Neural cell (in vitro differentiated cells): ENCODE measurements around the gene STX16. TPM values are rescaled to one million over a fixed set of nuclear protein-coding genes. Genes with fewer than 3 reads are reported as not detected.

Source experiments
- H2AFZ ChIP-seq: fragments of 200-600, 300-800 bp; sonication (generic), shearing (Covaris generic); 2 replicates; pipeline ENCODE4 v1.6.0; 2014; ENCODE audit warnings: low read depth, mild to moderate bottlenecking, antibody characterized with exemption, low read length, moderate library complexity
- H3F3A ChIP-seq: fragments of 200-600 bp; shearing (Covaris generic); 2 replicates; pipeline ENCODE4 v1.6.1; 2016; ENCODE audit warnings: mild to moderate bottlenecking, moderate library complexity, mixed read lengths, antibody characterized with exemption, low read length; ENCODE audit not compliant: insufficient read depth, poor library complexity, severe bottlenecking
- H3K27ac ChIP-seq: fragments of 200-600, 300-800 bp; sonication (generic), shearing (Covaris generic); 2 replicates; pipeline ENCODE4 v1.5.1; 2014; ENCODE audit warnings: mild to moderate bottlenecking, low read length, moderate library complexity
- H3K27me3 ChIP-seq: fragments of 300-800, 200-600 bp; sonication (generic), shearing (Covaris generic); 2 replicates; pipeline ENCODE4 v1.6.0; 2014; ENCODE audit warnings: mild to moderate bottlenecking, low read depth, low read length, moderate library complexity; ENCODE audit not compliant: insufficient read depth
- H3K36me3 ChIP-seq: fragments of 300-800, 200-600 bp; sonication (generic), shearing (Covaris generic); 2 replicates; pipeline ENCODE4 v1.5.1; 2014; ENCODE audit warnings: mild to moderate bottlenecking, antibody characterized with exemption, low read length, moderate library complexity; ENCODE audit not compliant: insufficient read depth
- H3K4me2 ChIP-seq: fragments of 300-800, 200-600 bp; sonication (generic), shearing (Covaris generic); 2 replicates; pipeline ENCODE4 v1.6.0; 2014; ENCODE audit warnings: mild to moderate bottlenecking, low read length
- H3K4me3 ChIP-seq: fragments of 300-800, 200-600 bp; sonication (generic), shearing (Covaris generic); 2 replicates; pipeline ENCODE4 v1.5.1; 2014; ENCODE audit warnings: mild to moderate bottlenecking, low read length, moderate library complexity
- H3K79me2 ChIP-seq: fragments of 200-600 bp; shearing (Covaris generic); replicated peaks from 2 replicates; pipeline ENCODE4 v1.6.0; 2014; ENCODE audit warnings: mild to moderate bottlenecking, low read length, moderate library complexity; ENCODE audit not compliant: insufficient read depth
- H3K9ac ChIP-seq: fragments of 300-800, 200-600 bp; sonication (generic), shearing (Covaris generic); 2 replicates; pipeline ENCODE4 v1.6.1; 2016; ENCODE audit warnings: mild to moderate bottlenecking, low read length, mixed read lengths
- H3K9me2 ChIP-seq: fragments of 200-600 bp; shearing (Covaris generic); 2 replicates; pipeline ENCODE4 v1.6.1; 2016; ENCODE audit warnings: mild to moderate bottlenecking, low read length, mixed read lengths; ENCODE audit not compliant: insufficient read depth
- H3K9me3 ChIP-seq: fragments of 200-600, 300-800 bp; sonication (generic), shearing (Covaris generic); 2 replicates; pipeline ENCODE4 v1.6.1; 2016; ENCODE audit warnings: mild to moderate bottlenecking, mixed run types, low read length, moderate library complexity, mixed read lengths
- H4K20me1 ChIP-seq: fragments of 200-600 bp; shearing (Covaris generic); 2 replicates; pipeline ENCODE4 v1.6.1; 2016; ENCODE audit warnings: mild to moderate bottlenecking, mixed run types; ENCODE audit not compliant: insufficient read depth
- EP300 ChIP-seq: fragments of 450-650 bp; conservative IDR thresholded peaks from 2 replicates; pipeline ENCODE4 v1.6.1; 2014; ENCODE audit warnings: antibody characterized with exemption, mild to moderate bottlenecking, moderate library complexity; ENCODE audit not compliant: poor library complexity, severe bottlenecking
- EZH2 ChIP-seq: fragments of 200-600, 300-800 bp; shearing (Covaris generic), sonication (generic); IDR thresholded peaks from 2 replicates; pipeline ENCODE4 v1.6.1; 2014; ENCODE audit warnings: antibody characterized with exemption, low read length, borderline replicate concordance, mild to moderate bottlenecking; ENCODE audit not compliant: insufficient read depth, poor library complexity, severe bottlenecking
- MXI1 ChIP-seq: fragments of 450-650 bp; conservative IDR thresholded peaks from 2 replicates; pipeline ENCODE4 v1.6.1; 2014; ENCODE audit warnings: antibody characterized with exemption, mild to moderate bottlenecking; ENCODE audit not compliant: poor library complexity, severe bottlenecking
- POLR2AphosphoS5 ChIP-seq: IDR thresholded peaks from 2 replicates; pipeline ENCODE4 v1.6.1; 2012
- RAD21 ChIP-seq: fragments of 450-650 bp; conservative IDR thresholded peaks from 2 replicates; pipeline ENCODE4 v1.6.1; 2014; ENCODE audit warnings: antibody characterized with exemption, mild to moderate bottlenecking, moderate library complexity
- SMC3 ChIP-seq: fragments of 450-650 bp; conservative IDR thresholded peaks from 2 replicates; pipeline ENCODE4 v1.6.1; 2014; ENCODE audit warnings: antibody characterized with exemption, mild to moderate bottlenecking, moderate library complexity; ENCODE audit not compliant: poor library complexity
- TAF1 ChIP-seq: IDR thresholded peaks from 2 replicates; pipeline ENCODE4 v1.6.1; 2012; ENCODE audit warnings: low read depth
- polyA plus RNA-seq: library from polyadenylated mRNA; depleted of rRNA; stranded (reverse); fragments of >200 nt; gene quantifications from 2 replicates; pipeline ENCODE4 v1.2.3, GENCODE V29; 2014
- TF ChIP-seq, protein P1 (sequence below): fragments of 450-650 bp; IDR thresholded peaks from 2 replicates; pipeline ENCODE4 v1.5.1; 2014; ENCODE audit warnings: antibody characterized with exemption, mild to moderate bottlenecking, moderate library complexity; ENCODE audit not compliant: poor library complexity, severe bottlenecking
- TF ChIP-seq, protein P2 (sequence below): IDR thresholded peaks from 2 replicates; pipeline ENCODE4 v1.6.1; 2012; ENCODE audit warnings: borderline replicate concordance

Gene STX16
- polyA plus RNA-seq, 1 donor from 2014 or later, result 120 TPM

DNA sequence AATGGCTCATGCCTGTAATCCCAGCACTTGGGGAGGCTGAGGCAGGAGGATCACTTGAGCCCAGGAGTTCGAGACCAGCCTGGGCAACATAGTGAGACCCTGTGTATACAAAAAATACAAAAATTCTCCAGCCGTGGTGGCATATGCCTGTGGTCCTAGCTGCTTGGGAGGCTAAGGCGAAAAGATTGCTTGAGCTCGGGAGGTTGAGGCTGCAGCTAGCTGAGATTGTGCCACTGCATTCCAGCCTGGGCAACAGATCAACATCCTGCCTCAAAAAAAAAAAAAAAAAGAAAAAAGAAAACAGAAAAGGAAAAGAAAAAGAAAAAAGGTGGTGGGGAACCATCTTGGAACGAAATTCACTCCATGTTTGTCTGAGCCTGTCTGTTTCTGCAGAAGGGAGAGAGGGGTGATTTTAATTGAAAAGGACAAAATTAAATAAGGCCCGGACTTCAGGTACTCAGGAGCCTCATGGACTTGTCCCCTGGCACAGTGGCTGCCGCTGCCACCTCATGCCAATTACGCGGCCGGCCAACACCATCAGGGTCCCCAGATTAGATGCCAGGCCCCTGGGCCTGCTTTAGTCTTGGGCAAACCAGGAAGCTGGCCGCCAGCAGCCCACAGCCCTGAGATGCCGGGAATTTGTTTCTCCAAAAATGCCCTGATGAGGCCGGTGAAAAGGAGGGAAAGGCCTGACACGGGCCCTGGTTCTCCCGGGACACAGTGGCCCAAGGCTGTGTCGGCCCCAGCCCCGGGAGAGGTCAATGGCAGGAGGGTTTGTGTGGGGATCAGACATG, 37.8 kb upstream of the STX16 start:
- H3K79me2 ChIP-seq, result no peaks in the 10 kb centered on the region
- no peaks in the 10 kb centered on the region for H3K36me3 ChIP-seq
- H4K20me1 ChIP-seq, result no peaks in the 10 kb centered on the region
- no peak overlapping the region for H2AFZ ChIP-seq
- no peak overlapping the region for H3K4me2 ChIP-seq
- H3F3A ChIP-seq, result no peaks in the 10 kb centered on the region
- H3K9ac ChIP-seq, result no peak overlapping the region
- H3K27ac ChIP-seq, result no peak overlapping the region
- no peaks in the 10 kb centered on the region for H3K9me2 ChIP-seq
- TF ChIP-seq RAD21, result no peak
- no peak for TF ChIP-seq MXI1
- no peak for TF ChIP-seq TAF1
- TF ChIP-seq SMC3, result no peak
- no peak for TF ChIP-seq EZH2
- TF ChIP-seq EP300, result no peak
- no peak for TF ChIP-seq POLR2AphosphoS5
- TF ChIP-seq, protein P1, sequence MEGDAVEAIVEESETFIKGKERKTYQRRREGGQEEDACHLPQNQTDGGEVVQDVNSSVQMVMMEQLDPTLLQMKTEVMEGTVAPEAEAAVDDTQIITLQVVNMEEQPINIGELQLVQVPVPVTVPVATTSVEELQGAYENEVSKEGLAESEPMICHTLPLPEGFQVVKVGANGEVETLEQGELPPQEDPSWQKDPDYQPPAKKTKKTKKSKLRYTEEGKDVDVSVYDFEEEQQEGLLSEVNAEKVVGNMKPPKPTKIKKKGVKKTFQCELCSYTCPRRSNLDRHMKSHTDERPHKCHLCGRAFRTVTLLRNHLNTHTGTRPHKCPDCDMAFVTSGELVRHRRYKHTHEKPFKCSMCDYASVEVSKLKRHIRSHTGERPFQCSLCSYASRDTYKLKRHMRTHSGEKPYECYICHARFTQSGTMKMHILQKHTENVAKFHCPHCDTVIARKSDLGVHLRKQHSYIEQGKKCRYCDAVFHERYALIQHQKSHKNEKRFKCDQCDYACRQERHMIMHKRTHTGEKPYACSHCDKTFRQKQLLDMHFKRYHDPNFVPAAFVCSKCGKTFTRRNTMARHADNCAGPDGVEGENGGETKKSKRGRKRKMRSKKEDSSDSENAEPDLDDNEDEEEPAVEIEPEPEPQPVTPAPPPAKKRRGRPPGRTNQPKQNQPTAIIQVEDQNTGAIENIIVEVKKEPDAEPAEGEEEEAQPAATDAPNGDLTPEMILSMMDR, result no peak
- TF ChIP-seq, protein P2, sequence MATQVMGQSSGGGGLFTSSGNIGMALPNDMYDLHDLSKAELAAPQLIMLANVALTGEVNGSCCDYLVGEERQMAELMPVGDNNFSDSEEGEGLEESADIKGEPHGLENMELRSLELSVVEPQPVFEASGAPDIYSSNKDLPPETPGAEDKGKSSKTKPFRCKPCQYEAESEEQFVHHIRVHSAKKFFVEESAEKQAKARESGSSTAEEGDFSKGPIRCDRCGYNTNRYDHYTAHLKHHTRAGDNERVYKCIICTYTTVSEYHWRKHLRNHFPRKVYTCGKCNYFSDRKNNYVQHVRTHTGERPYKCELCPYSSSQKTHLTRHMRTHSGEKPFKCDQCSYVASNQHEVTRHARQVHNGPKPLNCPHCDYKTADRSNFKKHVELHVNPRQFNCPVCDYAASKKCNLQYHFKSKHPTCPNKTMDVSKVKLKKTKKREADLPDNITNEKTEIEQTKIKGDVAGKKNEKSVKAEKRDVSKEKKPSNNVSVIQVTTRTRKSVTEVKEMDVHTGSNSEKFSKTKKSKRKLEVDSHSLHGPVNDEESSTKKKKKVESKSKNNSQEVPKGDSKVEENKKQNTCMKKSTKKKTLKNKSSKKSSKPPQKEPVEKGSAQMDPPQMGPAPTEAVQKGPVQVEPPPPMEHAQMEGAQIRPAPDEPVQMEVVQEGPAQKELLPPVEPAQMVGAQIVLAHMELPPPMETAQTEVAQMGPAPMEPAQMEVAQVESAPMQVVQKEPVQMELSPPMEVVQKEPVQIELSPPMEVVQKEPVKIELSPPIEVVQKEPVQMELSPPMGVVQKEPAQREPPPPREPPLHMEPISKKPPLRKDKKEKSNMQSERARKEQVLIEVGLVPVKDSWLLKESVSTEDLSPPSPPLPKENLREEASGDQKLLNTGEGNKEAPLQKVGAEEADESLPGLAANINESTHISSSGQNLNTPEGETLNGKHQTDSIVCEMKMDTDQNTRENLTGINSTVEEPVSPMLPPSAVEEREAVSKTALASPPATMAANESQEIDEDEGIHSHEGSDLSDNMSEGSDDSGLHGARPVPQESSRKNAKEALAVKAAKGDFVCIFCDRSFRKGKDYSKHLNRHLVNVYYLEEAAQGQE, result no peak
- no peaks in the 10 kb centered on the region for H3K9me3 ChIP-seq
- H3K27me3 ChIP-seq, result no peaks in the 10 kb centered on the region
- H3K4me3 ChIP-seq, result no peak overlapping the region

DNA sequence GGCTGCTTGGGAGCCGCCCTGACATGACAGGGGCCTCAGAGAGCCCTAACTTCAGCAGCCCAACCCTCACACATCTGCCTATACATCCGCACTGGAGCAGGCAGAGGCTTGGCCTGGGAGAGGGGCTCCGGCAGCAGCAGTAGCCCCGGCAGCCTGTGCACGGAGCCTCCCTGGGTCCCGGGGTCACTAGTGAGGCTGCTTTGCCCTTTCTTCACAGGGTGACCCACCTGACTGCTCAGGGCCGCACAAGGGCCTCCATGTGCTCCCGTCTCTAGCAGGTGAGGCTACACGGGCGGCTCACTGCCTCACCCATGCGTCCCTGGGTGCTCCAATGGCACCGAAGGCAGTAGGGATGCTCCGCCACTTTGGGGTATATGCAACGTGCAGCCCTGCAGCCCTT, 36.7 kb upstream of the STX16 start:
- Histone ChIP-seq H3K9me2 (no peaks in the 10 kb centered on the region), H3K27me3 (no peaks in the 10 kb centered on the region), H3K4me2 (no peak overlapping the region), H3K9ac (no peak overlapping the region), H3K27ac (no peak overlapping the region), H4K20me1 (no peaks in the 10 kb centered on the region), H3F3A (no peaks in the 10 kb centered on the region), H3K9me3 (no peaks in the 10 kb centered on the region), H3K4me3 (no peak overlapping the region), H3K36me3 (no peaks in the 10 kb centered on the region), H3K79me2 (no peaks in the 10 kb centered on the region), H2AFZ (no peak overlapping the region)
- TF ChIP-seq MXI1 (no peak), SMC3 (no peak)
- TF ChIP-seq, protein P2, result no peak
